ENCODE results near the gene SYT4. TPM values are rescaled to one million over a fixed set of nuclear protein-coding genes. Genes with fewer than 3 reads are reported as not detected.

Gene SYT4, protein sequence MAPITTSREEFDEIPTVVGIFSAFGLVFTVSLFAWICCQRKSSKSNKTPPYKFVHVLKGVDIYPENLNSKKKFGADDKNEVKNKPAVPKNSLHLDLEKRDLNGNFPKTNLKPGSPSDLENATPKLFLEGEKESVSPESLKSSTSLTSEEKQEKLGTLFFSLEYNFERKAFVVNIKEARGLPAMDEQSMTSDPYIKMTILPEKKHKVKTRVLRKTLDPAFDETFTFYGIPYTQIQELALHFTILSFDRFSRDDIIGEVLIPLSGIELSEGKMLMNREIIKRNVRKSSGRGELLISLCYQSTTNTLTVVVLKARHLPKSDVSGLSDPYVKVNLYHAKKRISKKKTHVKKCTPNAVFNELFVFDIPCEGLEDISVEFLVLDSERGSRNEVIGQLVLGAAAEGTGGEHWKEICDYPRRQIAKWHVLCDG
- total RNA-seq (1 to 10 TPM in 3 of 7 donors, under 1 TPM in 4; 0.58 to 7.4 (median 0.83) TPM), polyA plus RNA-seq (under 1 TPM; 0.07 to 0.25 TPM)
- long read RNA-seq, donor 1 = 0 reads
- long read RNA-seq, donor 2, full-length matches to known transcripts = 1 of 1 reads
- long read RNA-seq, donor 2, partial matches to known transcripts = 0 of 1 reads
- long read RNA-seq, donor 2, other reads (novel, unspliced or antisense) = 0 of 1 reads
- long read RNA-seq, donor 3, full-length matches to known transcripts = 3 of 6 reads
- long read RNA-seq, donor 3, partial matches to known transcripts = 2 of 6 reads
- long read RNA-seq, donor 3, other reads (novel, unspliced or antisense) = 1 of 6 reads

DNA sequence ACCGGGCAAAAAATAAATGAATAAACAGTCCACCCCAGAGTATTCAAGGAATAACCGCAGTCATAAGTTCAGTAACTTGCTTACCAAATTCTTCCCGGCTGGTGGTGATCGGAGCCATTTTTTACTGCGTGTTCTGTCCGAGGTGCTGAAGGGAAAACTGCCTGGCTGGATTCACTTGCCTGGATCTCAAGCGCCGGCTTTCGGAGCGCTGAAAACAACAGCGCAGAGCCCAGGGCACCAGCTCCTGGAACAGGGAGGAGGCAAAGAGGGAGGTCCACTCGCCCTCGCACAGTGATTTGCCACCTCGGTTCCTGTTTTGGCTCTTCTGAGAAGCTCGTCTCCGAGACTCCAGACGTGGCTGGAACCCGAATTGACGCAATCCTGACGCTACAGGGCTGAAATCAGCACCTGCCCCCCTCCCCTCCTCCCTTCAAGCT lies at the start of gene SYT4:
TSS of gene SYT4 (minus strand) at position 327 of the 437 bp plus-strand sequence. CDS start at position 118, 209 bp downstream.
- Histone ChIP-seq H3K36me3 (no peaks in the 10 kb centered on the region), H3K4me3 (no peak within 1 kb of the TSS), H3K4me1 (ENCODE audit: insufficient read depth) (no peaks in the 10 kb centered on the region), H3K27me3 (no peaks in the 10 kb centered on the region), H3K9me3 (no peaks in the 10 kb centered on the region), H3K27ac (no peak within 1 kb of the TSS)
- no peak for TF ChIP-seq POLR2A (IDR thresholded peaks at IDR 0.05)
- TF ChIP-seq, protein P1, sequence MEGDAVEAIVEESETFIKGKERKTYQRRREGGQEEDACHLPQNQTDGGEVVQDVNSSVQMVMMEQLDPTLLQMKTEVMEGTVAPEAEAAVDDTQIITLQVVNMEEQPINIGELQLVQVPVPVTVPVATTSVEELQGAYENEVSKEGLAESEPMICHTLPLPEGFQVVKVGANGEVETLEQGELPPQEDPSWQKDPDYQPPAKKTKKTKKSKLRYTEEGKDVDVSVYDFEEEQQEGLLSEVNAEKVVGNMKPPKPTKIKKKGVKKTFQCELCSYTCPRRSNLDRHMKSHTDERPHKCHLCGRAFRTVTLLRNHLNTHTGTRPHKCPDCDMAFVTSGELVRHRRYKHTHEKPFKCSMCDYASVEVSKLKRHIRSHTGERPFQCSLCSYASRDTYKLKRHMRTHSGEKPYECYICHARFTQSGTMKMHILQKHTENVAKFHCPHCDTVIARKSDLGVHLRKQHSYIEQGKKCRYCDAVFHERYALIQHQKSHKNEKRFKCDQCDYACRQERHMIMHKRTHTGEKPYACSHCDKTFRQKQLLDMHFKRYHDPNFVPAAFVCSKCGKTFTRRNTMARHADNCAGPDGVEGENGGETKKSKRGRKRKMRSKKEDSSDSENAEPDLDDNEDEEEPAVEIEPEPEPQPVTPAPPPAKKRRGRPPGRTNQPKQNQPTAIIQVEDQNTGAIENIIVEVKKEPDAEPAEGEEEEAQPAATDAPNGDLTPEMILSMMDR (IDR thresholded peaks at IDR 0.05) = no peak
- TF ChIP-seq EP300 (IDR thresholded peaks at IDR 0.05) = no peak
- intact Hi-C loops (cut with DNase I) = no loop called here
- peak; percentile 19 to 46 (median 36) for DNase-seq
- 1 to 3% (median 1%) methylated on average over 20 of the region's 20 CpGs for WGBS, 3 donors

DNA sequence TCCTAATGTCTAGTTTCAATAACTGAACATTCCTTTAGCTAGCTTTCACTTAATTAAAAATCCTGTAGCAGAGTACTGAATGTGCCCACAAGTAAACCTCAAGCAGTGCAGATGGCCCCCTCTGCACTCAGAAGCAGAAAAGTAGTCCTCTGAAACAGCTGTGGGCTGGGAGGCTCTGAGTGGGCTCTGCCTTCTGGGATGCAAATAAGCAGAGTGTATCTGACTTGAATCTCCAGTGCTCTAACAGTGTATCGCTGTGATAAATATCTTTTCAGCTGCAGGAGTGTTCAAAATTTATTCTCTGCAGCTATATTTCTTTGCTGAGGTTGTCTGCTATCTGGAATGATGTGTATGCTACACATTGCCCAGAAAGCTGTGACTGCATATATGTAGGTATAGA lies 44.8 kb upstream of the SYT4 start:
- intact Hi-C loops (cut with DNase I) = no loop called here
- no peak overlapping the region for H3K4me3 ChIP-seq
- H3K27me3 ChIP-seq = no peaks in the 10 kb centered on the region
- H3K36me3 ChIP-seq = no peaks in the 10 kb centered on the region
- no peak for DNase-seq
- no peaks in the 10 kb centered on the region for H3K9me3 ChIP-seq
- TF ChIP-seq POLR2A (IDR thresholded peaks at IDR 0.05) (no peak), EP300 (IDR thresholded peaks at IDR 0.05) (no peak)
- TF ChIP-seq, protein P1 (IDR thresholded peaks at IDR 0.05) = no peak
- no peaks in the 10 kb centered on the region for H3K4me1 ChIP-seq (ENCODE audit: insufficient read depth)
- H3K27ac ChIP-seq = no peak overlapping the region
- WGBS, 3 donors = 72 to 77% (median 75%) methylated on average over 1 of the region's 1 CpG

DNA sequence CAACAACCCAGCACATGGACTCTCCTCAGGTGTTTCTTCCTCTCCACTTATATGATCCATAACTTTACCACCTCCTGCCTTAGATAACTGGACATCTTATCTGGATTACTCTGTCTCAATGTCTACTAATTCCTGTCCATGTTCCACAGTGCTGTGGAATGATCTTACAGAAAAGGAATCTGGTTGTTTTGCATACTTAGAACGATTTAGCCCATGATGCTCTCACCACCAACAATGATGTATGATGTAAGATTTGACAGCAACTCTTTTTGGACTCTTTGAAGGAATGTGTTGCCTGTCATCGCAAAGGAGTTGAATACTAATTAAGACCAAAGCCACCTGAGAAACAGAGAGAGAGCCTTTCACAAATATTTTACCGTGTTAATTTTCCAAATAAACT lies 37.7 kb upstream of the SYT4 start:
- WGBS, 3 donors = 56 to 69% (median 64%) methylated on average over 3 of the region's 3 CpGs
- H3K27me3 ChIP-seq = no peaks in the 10 kb centered on the region
- H3K4me1 ChIP-seq (ENCODE audit: insufficient read depth) = no peaks in the 10 kb centered on the region
- intact Hi-C loops (cut with DNase I) = no loop called here
- no peak overlapping the region for H3K4me3 ChIP-seq
- no peaks in the 10 kb centered on the region for H3K9me3 ChIP-seq
- no peak overlapping the region for H3K27ac ChIP-seq
- TF ChIP-seq POLR2A (IDR thresholded peaks at IDR 0.05) (no peak), EP300 (IDR thresholded peaks at IDR 0.05) (no peak)
- TF ChIP-seq, protein P1 (IDR thresholded peaks at IDR 0.05) = no peak
- no peaks in the 10 kb centered on the region for H3K36me3 ChIP-seq
- DNase-seq = no peak

DNA sequence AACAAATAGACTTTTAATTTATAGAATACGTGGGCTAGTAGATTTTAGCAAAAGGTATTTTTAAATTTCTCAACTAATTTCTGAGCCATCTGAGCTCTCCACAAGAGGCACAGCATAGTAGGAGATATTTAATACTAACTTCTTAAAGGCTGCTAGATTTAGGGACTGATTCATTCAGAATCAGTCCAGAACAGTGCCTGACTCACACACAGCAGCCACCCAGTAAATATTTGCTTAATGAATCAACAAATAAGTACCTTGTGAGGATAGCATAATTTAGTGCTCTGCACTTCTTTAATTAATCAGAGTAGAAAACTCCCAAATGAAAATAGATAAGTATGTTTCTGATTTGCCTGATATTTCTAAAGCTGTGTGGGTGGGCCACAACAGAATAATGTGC lies 35.6 kb upstream of the SYT4 start:
- intact Hi-C loops (cut with DNase I) = no loop called here
- 82 to 86% (median 84%) methylated on average over 1 of the region's 1 CpG for WGBS, 3 donors
- Histone ChIP-seq H3K27me3 (no peaks in the 10 kb centered on the region), H3K9me3 (no peaks in the 10 kb centered on the region), H3K36me3 (no peaks in the 10 kb centered on the region), H3K4me1 (ENCODE audit: insufficient read depth) (no peaks in the 10 kb centered on the region), H3K27ac (no peak overlapping the region), H3K4me3 (no peak overlapping the region)
- TF ChIP-seq, protein P1 (IDR thresholded peaks at IDR 0.05) = no peak
- TF ChIP-seq EP300 (IDR thresholded peaks at IDR 0.05) = no peak
- no peak for TF ChIP-seq POLR2A (IDR thresholded peaks at IDR 0.05)
- no peak for DNase-seq
